NCI-H2029 (cell line): ENCODE measurements around the gene PNPLA6.
"Not testable (repeated sequence)": the region's sequence is repeated elsewhere in the genome, so short reads cannot be mapped to it uniquely, and the experiment has no call there.

Experiments used
- DNase-seq: peaks from one replicate; lab custom pipeline; 2025; lab: John Stamatoyannopoulos, UW

PNPLA6 gene

GRCh38 chr19:7533925-7534480 is 1.5 kb upstream of the PNPLA6 start:
- peak; percentile 87 for DNase-seq

GRCh38 chr19:7534531-7535046 is 928 bp upstream of the PNPLA6 start:
- DNase-seq = no peak

- no peak for DNase-seq
These were observed 630 bp downstream of the PNPLA6 start for GRCh38 chr19:7535998-7536695.

GRCh38 chr19:7538990-7539389 is 3.5 kb downstream of the PNPLA6 start:
- not testable (repeated sequence) for DNase-seq

- no peak for DNase-seq
These were observed 4.4 kb downstream of the PNPLA6 start for GRCh38 chr19:7539827-7540425.

- DNase-seq = no peak
These were observed 5.4 kb downstream of the PNPLA6 start for GRCh38 chr19:7540761-7541474.

GRCh38 chr19:7541475-7541824 is 5.9 kb downstream of the PNPLA6 start:
- no peak for DNase-seq

- no peak for DNase-seq
These were observed 6.4 kb downstream of the PNPLA6 start for GRCh38 chr19:7541828-7542443.

- DNase-seq = no peak
These were observed 7.2 kb downstream of the PNPLA6 start for GRCh38 chr19:7542556-7543348.

- no peak for DNase-seq
These were observed 9.1 kb downstream of the PNPLA6 start for GRCh38 chr19:7544626-7545025.

GRCh38 chr19:7545300-7545699 is 9.8 kb downstream of the PNPLA6 start:
- DNase-seq = no peak

- DNase-seq = no peak
These were observed 10.4 kb downstream of the PNPLA6 start for GRCh38 chr19:7545904-7546303.

- DNase-seq = no peak
These were observed 11.6 kb downstream of the PNPLA6 start for GRCh38 chr19:7547159-7547558.

GRCh38 chr19:7549429-7550148 is 14.1 kb downstream of the PNPLA6 start:
- no peak for DNase-seq

GRCh38 chr19:7550169-7550770 is 14.8 kb downstream of the PNPLA6 start:
- DNase-seq = no peak

- peak; percentile 81 for DNase-seq
These were observed 15.7 kb downstream of the PNPLA6 start for GRCh38 chr19:7550987-7551761.

GRCh38 chr19:7552781-7553180 is 17.3 kb downstream of the PNPLA6 start:
- no peak for DNase-seq

- no peak for DNase-seq
These were observed 19.0 kb downstream of the PNPLA6 start for GRCh38 chr19:7554565-7554964.

GRCh38 chr19:7554990-7555864 is 19.7 kb downstream of the PNPLA6 start:
- DNase-seq = no peak
